Measurements from ENCODE around the gene HRH1.

DNA sequence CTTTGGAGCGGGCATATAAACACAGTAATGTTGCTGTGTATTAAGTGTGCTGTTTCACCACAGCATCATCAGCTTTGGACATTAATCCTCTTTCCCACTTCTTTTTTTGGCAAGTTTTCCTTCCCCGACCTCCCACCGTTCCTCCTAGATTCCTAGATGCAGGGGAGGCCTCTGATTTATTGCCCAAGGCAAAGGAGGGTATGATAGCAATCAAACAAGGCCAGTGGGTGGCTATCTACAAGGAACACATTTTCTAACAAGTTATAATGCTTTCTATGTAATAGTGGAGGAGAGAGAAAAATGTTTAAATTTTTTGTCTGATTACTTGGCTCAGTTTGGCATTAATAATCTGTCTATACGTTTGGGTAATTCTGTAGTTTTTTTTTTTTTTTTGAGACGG is 156.0 kb downstream of the HRH1 start:
- TF ChIP-seq ZNF138 (tag by site-specific recombination; IDR thresholded peaks at IDR 0.05; ENCODE audit: borderline replicate concordance) = no peak
- no peak for TF ChIP-seq ZBTB20 (tag by site-specific recombination; IDR thresholded peaks at IDR 0.05)
- TF ChIP-seq, protein P1, sequence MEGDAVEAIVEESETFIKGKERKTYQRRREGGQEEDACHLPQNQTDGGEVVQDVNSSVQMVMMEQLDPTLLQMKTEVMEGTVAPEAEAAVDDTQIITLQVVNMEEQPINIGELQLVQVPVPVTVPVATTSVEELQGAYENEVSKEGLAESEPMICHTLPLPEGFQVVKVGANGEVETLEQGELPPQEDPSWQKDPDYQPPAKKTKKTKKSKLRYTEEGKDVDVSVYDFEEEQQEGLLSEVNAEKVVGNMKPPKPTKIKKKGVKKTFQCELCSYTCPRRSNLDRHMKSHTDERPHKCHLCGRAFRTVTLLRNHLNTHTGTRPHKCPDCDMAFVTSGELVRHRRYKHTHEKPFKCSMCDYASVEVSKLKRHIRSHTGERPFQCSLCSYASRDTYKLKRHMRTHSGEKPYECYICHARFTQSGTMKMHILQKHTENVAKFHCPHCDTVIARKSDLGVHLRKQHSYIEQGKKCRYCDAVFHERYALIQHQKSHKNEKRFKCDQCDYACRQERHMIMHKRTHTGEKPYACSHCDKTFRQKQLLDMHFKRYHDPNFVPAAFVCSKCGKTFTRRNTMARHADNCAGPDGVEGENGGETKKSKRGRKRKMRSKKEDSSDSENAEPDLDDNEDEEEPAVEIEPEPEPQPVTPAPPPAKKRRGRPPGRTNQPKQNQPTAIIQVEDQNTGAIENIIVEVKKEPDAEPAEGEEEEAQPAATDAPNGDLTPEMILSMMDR (tag by site-specific recombination; IDR thresholded peaks at IDR 0.05) = no peak
- TF ChIP-seq KLF1 (tag by site-specific recombination; IDR thresholded peaks at IDR 0.05) = no peak
- TF ChIP-seq ZBTB7A (tag by site-specific recombination; IDR thresholded peaks at IDR 0.05; ENCODE audit: low read depth) = no peak

Data from HEK293 (cell line).